Liver (tissue), 9 donors: ENCODE measurements around the gene OMA1. TPM values are rescaled to one million over a fixed set of nuclear protein-coding genes. Genes with fewer than 3 reads are reported as not detected.
A peak's percentile ranks its signal among the peaks of the same experiment; 100 is the strongest.

Experiments used
- DNase-seq: peaks from one replicate; pipeline ENCODE4 v3.0.0-alpha.2; 2017; ENCODE audit warnings: low spot score
- H3K27ac ChIP-seq, 2 donors: one replicate each; pipeline ENCODE4 v1.7.0; 2013; ENCODE audit warnings: inconsistent platforms in 2 of 2, low read length in 2 of 2, control low read depth in 1 of 2, low read depth in 1 of 2, mild to moderate bottlenecking in 1 of 2
- H3K27me3 ChIP-seq, 4 donors: one replicate each; pipeline versions ENCODE4 v1.6.1 to v1.7.0; 2013; ENCODE audit warnings: low read length in 3 of 4, inconsistent platforms in 1 of 4, mild to moderate bottlenecking in 1 of 4, moderate library complexity in 1 of 4; ENCODE audit not compliant: control insufficient read depth in 4 of 4, insufficient read depth in 4 of 4
- H3K36me3 ChIP-seq, 4 donors: one replicate each; pipeline versions ENCODE4 v1.6.1 to v1.7.0; 2013; ENCODE audit warnings: low read length in 3 of 4, mild to moderate bottlenecking in 3 of 4, low read depth in 1 of 4, moderate library complexity in 1 of 4; ENCODE audit not compliant: control insufficient read depth in 4 of 4, insufficient read depth in 3 of 4
- H3K4me1 ChIP-seq, 4 donors: one replicate each; pipeline versions ENCODE4 v1.6.1 to v1.7.0; 2013; ENCODE audit warnings: low read length in 3 of 4, mild to moderate bottlenecking in 3 of 4, moderate library complexity in 1 of 4; ENCODE audit not compliant: control insufficient read depth in 4 of 4, insufficient read depth in 4 of 4
- H3K4me3 ChIP-seq, 3 donors: one replicate each; pipeline versions ENCODE4 v1.6.1 to v1.7.0; 2013; ENCODE audit warnings: low read length in 3 of 3, control low read depth in 1 of 3, low read depth in 1 of 3, mild to moderate bottlenecking in 1 of 3
- H3K9ac ChIP-seq, 2 donors: one replicate each; pipeline ENCODE4 v1.7.0; 2013; ENCODE audit warnings: low read length in 2 of 2, mild to moderate bottlenecking in 2 of 2, moderate library complexity in 2 of 2, control low read depth in 1 of 2, low read depth in 1 of 2
- H3K9me3 ChIP-seq, 4 donors: one replicate each; pipeline versions ENCODE4 v1.6.1 to v1.7.0; 2013; ENCODE audit warnings: low read length in 3 of 4; ENCODE audit not compliant: control insufficient read depth in 4 of 4
- EGR1 ChIP-seq, 2 donors: IDR thresholded peaks; 2 replicates each; pipeline ENCODE4 v1.6.1; 2016 to 2018; ENCODE audit warnings: antibody characterized with exemption in 2 of 2, low read depth in 2 of 2
- FOXA1 ChIP-seq: IDR thresholded peaks from 2 replicates; pipeline ENCODE4 v1.6.1; 2016; ENCODE audit warnings: antibody characterized with exemption
- FOXA2 ChIP-seq: IDR thresholded peaks from 2 replicates; pipeline ENCODE4 v1.6.1; 2016; ENCODE audit warnings: antibody characterized with exemption
- GABPA ChIP-seq, 2 donors: IDR thresholded peaks in 1 of 2; conservative IDR thresholded peaks in 1 of 2; 2 replicates each; pipeline ENCODE4 v1.6.1; 2016; ENCODE audit warnings: antibody characterized with exemption in 2 of 2, mild to moderate bottlenecking in 1 of 2, moderate library complexity in 1 of 2
- HNF4A ChIP-seq, 2 donors: conservative IDR thresholded peaks; 2 replicates each; pipeline ENCODE4 v1.6.1; 2016; ENCODE audit warnings: antibody characterized with exemption in 2 of 2, mild to moderate bottlenecking in 2 of 2
- HNF4G ChIP-seq: IDR thresholded peaks from 2 replicates; pipeline ENCODE4 v1.6.1; 2016; ENCODE audit warnings: antibody characterized with exemption
- JUND ChIP-seq, 2 donors: IDR thresholded peaks; 2 replicates each; pipeline ENCODE4 v1.6.1; 2016; ENCODE audit warnings: antibody characterized with exemption in 2 of 2
- NR2F2 ChIP-seq: IDR thresholded peaks from 2 replicates; pipeline ENCODE4 v1.6.1; 2016; ENCODE audit warnings: antibody characterized with exemption
- RAD21 ChIP-seq, 2 donors: IDR thresholded peaks; 2 replicates each; pipeline ENCODE4 v1.6.1; 2016; ENCODE audit warnings: antibody characterized with exemption in 2 of 2, mild to moderate bottlenecking in 2 of 2
- RXRA ChIP-seq, 2 donors: IDR thresholded peaks; 2 replicates each; pipeline ENCODE4 v1.6.1; 2017 to 2018; ENCODE audit warnings: antibody characterized with exemption in 2 of 2, mild to moderate bottlenecking in 1 of 2
- SP1 ChIP-seq: IDR thresholded peaks from 2 replicates; pipeline ENCODE4 v1.6.1; 2018; ENCODE audit warnings: antibody characterized with exemption, mild to moderate bottlenecking
- TAF1 ChIP-seq: conservative IDR thresholded peaks from 2 replicates; pipeline ENCODE4 v1.6.1; 2016; ENCODE audit warnings: antibody characterized with exemption, mild to moderate bottlenecking
- YY1 ChIP-seq: IDR thresholded peaks from 2 replicates; pipeline ENCODE4 v1.6.1; 2016; ENCODE audit warnings: antibody characterized with exemption, mild to moderate bottlenecking
- WGBS: extraction: QIAGEN DNeasy Blood & Tissue Kit; methylation state at CpG from one replicate; pipeline ENCODE4 v1.1.7; 2013; 5-methylcytosine and 5-hydroxymethylcytosine counted together
- polyA plus RNA-seq, 2 donors: library from polyadenylated mRNA; stranded (reverse) in 1 of 2; unstranded in 1 of 2; fragments of 200-250 nt in 1 of 2; fragments of >200 nt in 1 of 2; fragmentation: Nextera tagmentation in 1 of 2; extraction: Ambion mirVana in 1 of 2; gene quantifications; one replicate each; pipeline versions ENCODE4 v1.2.1 to v1.2.3, GENCODE V29; 2013 to 2015
- total RNA-seq, 2 donors: library from RNA; depleted of rRNA; stranded (reverse); fragments of >200 nt; gene quantifications; one replicate each; pipeline ENCODE4 v1.2.3, GENCODE V29; 2014
- TF ChIP-seq, protein P1 (sequence below): IDR thresholded peaks from 2 replicates; pipeline ENCODE4 v1.6.1; 2016; ENCODE audit warnings: antibody characterized with exemption
- TF ChIP-seq, protein P2 (sequence below): IDR thresholded peaks from 2 replicates; pipeline ENCODE4 v1.6.1; 2016; ENCODE audit warnings: antibody characterized with exemption
- TF ChIP-seq, protein P3 (sequence below): IDR thresholded peaks from 2 replicates; pipeline ENCODE4 v1.6.1; 2016; ENCODE audit warnings: antibody characterized with exemption, mild to moderate bottlenecking
- TF ChIP-seq, protein P4 (sequence below): IDR thresholded peaks from 2 replicates; pipeline ENCODE4 v1.6.1; 2016; ENCODE audit warnings: antibody characterized with exemption
- donor health status: healthy.
- donor health status: healthy.
- donor health status: healthy.
- donor health status: healthy.
- donor health status: healthy.

Gene OMA1
- total and polyA plus RNA-seq, 4 donors = 9.1 to 31.0 (median 16.1) TPM

DNA sequence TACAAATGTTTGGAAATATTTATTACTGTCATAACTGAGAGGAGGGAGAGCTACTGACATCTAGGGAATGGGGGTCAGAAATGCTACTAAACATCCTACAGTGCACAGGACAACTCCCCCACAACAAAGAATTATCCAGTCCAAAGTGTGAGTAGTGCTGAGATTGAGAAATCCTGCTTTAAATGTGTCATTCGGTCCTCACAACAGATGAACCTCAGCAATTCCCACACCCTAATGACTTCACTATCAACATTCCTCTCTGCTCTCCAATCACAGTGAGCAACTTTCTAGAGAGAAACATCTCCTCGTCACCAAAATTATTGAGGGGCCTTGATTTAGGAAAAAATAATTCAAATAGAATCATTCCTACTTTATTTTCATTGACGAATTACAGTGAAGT, 18.0 kb downstream of the OMA1 start:
- no peak overlapping the region for H3K4me3 ChIP-seq
- H3K27ac ChIP-seq = no peak overlapping the region
- no peak for TF ChIP-seq EGR1 (IDR thresholded peaks at IDR 0.05; ENCODE audit: low read depth in 2 of 2)
- no peak for TF ChIP-seq HNF4G
- TF ChIP-seq, protein P1, sequence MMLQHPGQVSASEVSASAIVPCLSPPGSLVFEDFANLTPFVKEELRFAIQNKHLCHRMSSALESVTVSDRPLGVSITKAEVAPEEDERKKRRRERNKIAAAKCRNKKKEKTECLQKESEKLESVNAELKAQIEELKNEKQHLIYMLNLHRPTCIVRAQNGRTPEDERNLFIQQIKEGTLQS = no peak
- TF ChIP-seq, protein P2, sequence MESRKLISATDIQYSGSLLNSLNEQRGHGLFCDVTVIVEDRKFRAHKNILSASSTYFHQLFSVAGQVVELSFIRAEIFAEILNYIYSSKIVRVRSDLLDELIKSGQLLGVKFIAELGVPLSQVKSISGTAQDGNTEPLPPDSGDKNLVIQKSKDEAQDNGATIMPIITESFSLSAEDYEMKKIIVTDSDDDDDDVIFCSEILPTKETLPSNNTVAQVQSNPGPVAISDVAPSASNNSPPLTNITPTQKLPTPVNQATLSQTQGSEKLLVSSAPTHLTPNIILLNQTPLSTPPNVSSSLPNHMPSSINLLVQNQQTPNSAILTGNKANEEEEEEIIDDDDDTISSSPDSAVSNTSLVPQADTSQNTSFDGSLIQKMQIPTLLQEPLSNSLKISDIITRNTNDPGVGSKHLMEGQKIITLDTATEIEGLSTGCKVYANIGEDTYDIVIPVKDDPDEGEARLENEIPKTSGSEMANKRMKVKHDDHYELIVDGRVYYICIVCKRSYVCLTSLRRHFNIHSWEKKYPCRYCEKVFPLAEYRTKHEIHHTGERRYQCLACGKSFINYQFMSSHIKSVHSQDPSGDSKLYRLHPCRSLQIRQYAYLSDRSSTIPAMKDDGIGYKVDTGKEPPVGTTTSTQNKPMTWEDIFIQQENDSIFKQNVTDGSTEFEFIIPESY = no peak
- TF ChIP-seq HNF4A (conservative IDR thresholded peaks at IDR 0.05) = no peak
- TF ChIP-seq NR2F2 = no peak
- no peak for TF ChIP-seq TAF1
- no peak for TF ChIP-seq RAD21 (IDR thresholded peaks at IDR 0.05)
- 83% methylated on average over 3 of the region's 3 CpGs for WGBS
- peaks cover 0 to 10% (median 2%) of the 10 kb centered on the region in 4 donors for H3K36me3 ChIP-seq
- no peaks in the 10 kb centered on the region for H3K27me3 ChIP-seq
- no peaks in the 10 kb centered on the region for H3K9me3 ChIP-seq
- H3K9ac ChIP-seq = no peak overlapping the region
- H3K4me1 ChIP-seq = peaks cover 0 to 1% (median 0%) of the 10 kb centered on the region in 4 donors
- DNase-seq = no peak

DNA sequence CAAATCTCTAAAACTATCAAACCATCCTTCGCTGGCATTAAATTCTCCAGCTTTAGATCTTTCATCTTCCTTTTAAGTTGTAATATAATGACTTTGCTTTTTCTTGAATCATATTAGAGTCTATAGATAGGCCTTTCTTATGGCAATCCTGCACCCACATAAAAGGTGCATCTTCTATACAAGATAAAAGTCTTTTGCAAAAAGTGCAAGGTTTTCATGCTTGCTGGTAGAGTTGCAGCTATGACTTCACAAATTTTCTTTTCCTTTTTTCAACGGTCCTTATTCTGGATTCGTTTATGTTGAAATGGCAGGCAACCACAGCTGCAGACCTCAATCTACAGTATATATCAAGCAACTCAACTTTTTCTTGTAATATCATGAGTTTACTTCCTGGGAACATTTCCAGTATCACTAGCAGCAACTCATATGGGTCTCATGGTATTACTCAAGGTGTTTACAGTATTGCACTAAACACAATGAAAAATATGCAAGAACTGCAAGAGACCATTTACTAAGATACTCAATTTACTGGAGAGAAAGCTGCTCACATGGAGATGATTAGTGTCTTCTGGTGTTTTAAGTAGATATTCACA, 22.1 kb downstream of the OMA1 start:
- no peaks in the 10 kb centered on the region for H3K9me3 ChIP-seq
- WGBS = 84% methylated on average over 3 of the region's 3 CpGs
- H3K27ac ChIP-seq = no peak overlapping the region
- TF ChIP-seq EGR1 (IDR thresholded peaks at IDR 0.05; ENCODE audit: low read depth in 2 of 2) (no peak), TAF1 (no peak), SP1 (no peak)
- TF ChIP-seq, protein P1 = no peak
- no peak overlapping the region for H3K4me3 ChIP-seq
- H3K4me1 ChIP-seq = no peaks in the 10 kb centered on the region
- DNase-seq = no peak
- H3K27me3 ChIP-seq = no peaks in the 10 kb centered on the region
- peaks cover 0 to 10% (median 3%) of the 10 kb centered on the region in 4 donors for H3K36me3 ChIP-seq
- H3K9ac ChIP-seq = no peak overlapping the region

DNA sequence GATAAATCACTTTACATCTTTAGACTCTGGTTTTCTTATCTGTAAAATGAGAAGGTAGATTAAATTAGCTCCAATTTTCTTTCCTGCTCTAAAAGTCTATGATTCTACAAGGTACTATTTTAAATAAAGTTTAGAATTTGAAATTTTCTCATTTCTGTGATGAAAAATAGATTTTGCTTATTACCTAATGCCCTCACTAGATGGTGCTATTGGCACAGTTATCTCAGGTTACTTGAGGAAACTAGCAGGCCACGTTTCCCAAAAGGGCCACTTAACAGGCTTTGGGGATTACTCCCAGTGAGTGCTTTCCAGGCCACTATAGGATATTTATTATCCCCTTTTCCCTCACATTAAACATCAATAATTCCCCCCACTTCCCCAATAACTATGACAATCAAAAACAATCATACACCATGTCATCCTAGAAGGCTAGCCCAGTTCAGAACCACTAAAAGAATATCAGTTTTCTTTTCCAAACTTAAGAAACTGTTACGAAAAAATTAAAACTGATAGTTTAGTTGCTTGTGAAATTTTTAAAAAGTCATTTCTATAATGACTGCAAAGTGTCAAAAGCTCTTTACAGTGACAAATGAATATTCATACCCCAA, 30.6 kb downstream of the OMA1 start:
- Histone ChIP-seq H3K27me3 (no peaks in the 10 kb centered on the region), H3K36me3 (peaks cover 0 to 3% (median 2%) of the 10 kb centered on the region in 4 donors), H3K9ac (no peak overlapping the region), H3K9me3 (peaks cover 0 to 4% (median 0%) of the 10 kb centered on the region in 4 donors), H3K27ac (no peak overlapping the region), H3K4me1 (no peaks in the 10 kb centered on the region), H3K4me3 (no peak overlapping the region)
- WGBS = 29% methylated on average over 2 of the region's 2 CpGs
- DNase-seq = no peak
- TF ChIP-seq, protein P3, sequence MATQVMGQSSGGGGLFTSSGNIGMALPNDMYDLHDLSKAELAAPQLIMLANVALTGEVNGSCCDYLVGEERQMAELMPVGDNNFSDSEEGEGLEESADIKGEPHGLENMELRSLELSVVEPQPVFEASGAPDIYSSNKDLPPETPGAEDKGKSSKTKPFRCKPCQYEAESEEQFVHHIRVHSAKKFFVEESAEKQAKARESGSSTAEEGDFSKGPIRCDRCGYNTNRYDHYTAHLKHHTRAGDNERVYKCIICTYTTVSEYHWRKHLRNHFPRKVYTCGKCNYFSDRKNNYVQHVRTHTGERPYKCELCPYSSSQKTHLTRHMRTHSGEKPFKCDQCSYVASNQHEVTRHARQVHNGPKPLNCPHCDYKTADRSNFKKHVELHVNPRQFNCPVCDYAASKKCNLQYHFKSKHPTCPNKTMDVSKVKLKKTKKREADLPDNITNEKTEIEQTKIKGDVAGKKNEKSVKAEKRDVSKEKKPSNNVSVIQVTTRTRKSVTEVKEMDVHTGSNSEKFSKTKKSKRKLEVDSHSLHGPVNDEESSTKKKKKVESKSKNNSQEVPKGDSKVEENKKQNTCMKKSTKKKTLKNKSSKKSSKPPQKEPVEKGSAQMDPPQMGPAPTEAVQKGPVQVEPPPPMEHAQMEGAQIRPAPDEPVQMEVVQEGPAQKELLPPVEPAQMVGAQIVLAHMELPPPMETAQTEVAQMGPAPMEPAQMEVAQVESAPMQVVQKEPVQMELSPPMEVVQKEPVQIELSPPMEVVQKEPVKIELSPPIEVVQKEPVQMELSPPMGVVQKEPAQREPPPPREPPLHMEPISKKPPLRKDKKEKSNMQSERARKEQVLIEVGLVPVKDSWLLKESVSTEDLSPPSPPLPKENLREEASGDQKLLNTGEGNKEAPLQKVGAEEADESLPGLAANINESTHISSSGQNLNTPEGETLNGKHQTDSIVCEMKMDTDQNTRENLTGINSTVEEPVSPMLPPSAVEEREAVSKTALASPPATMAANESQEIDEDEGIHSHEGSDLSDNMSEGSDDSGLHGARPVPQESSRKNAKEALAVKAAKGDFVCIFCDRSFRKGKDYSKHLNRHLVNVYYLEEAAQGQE = no peak
- TF ChIP-seq GABPA (IDR thresholded peaks at IDR 0.05 in 1 of 2, conservative IDR thresholded peaks at IDR 0.05 in 1 of 2) (peak in 1 of 2 donors; percentile 2), FOXA2 (no peak), JUND (IDR thresholded peaks at IDR 0.05) (no peak), HNF4G (no peak), NR2F2 (no peak), EGR1 (IDR thresholded peaks at IDR 0.05; ENCODE audit: low read depth in 2 of 2) (no peak), HNF4A (conservative IDR thresholded peaks at IDR 0.05) (peak in 1 of 2 donors; percentile 11), RAD21 (IDR thresholded peaks at IDR 0.05) (peak; percentile 94 to 95), RXRA (IDR thresholded peaks at IDR 0.05) (peak in 1 of 2 donors; percentile 15), SP1 (no peak), FOXA1 (no peak), YY1 (no peak), TAF1 (no peak)
- TF ChIP-seq, protein P2 = no peak
- TF ChIP-seq, protein P1 = no peak
- TF ChIP-seq, protein P4, sequence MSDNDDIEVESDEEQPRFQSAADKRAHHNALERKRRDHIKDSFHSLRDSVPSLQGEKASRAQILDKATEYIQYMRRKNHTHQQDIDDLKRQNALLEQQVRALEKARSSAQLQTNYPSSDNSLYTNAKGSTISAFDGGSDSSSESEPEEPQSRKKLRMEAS = no peak
